Stimulated activated CD4-positive, alpha-beta T cell treated with anti-CD3 and anti-CD28 coated beads, Interleukin-4, amount 100 ng/mL, for 4 hours (primary cell): ENCODE data around the gene FITM2.
"Not testable (repeated sequence)": the region's sequence is repeated elsewhere in the genome, so short reads cannot be mapped to it uniquely, and the experiment has no call there.

Source experiments
- DNase-seq, 2 experiments: peaks; one replicate each; pipeline ENCODE4 v3.0.0-alpha.2; 2020

Gene FITM2

GRCh38 chr20:44331201-44331600 lies 20.2 kb upstream of the FITM2 start:
- no peak for DNase-seq

- DNase-seq = no peak
These were observed 17.4 kb upstream of the FITM2 start for GRCh38 chr20:44328428-44328827.

DNA sequence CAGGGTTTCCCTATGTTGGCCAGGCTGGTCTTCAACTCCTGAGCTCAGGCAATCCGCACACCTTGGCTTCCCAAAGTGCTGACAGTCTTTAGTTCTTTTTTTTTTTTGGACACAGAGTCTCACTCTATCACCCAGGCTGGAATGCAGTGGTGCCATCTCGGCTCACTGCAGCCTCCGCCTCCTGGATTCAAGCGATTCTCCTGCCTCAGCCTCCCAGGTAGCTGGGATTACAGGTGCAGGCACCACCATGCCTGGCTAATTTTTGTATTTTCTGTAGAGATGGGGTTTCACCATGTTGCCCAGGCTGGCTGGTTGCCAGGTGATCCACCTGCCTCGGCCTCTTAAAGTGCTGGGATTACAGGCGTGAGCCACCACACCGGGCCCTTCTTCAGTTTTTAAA lies 16.7 kb upstream of the FITM2 start:
- not testable (repeated sequence) for DNase-seq

GRCh38 chr20:44326391-44327159 lies 15.6 kb upstream of the FITM2 start:
- DNase-seq = peak; percentile 8 to 40

DNA sequence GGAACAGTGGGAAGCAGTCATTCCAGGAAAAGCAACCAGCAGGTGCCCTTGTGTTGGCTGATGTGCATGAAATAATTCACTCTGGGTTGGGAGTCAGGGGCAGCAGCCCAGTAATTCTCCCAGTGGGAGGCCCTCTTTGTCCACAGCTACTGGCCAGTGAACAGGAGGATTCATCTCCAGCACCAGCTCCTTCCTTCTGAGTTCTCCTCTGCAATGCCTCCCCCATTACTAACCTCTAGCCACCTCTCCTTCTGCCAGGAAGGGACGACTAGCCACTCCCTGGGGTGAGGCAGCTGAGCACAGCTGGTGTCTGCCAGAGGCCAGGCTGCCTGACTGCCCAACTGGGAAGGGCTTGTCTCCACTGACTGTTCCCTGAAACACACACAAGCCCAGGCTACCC lies 13.3 kb upstream of the FITM2 start:
- DNase-seq = no peak

- no peak for DNase-seq
These were observed 8.9 kb upstream of the FITM2 start for GRCh38 chr20:44319839-44320422.

- no peak for DNase-seq
These were observed 3.9 kb upstream of the FITM2 start for GRCh38 chr20:44314870-44315269.

DNA sequence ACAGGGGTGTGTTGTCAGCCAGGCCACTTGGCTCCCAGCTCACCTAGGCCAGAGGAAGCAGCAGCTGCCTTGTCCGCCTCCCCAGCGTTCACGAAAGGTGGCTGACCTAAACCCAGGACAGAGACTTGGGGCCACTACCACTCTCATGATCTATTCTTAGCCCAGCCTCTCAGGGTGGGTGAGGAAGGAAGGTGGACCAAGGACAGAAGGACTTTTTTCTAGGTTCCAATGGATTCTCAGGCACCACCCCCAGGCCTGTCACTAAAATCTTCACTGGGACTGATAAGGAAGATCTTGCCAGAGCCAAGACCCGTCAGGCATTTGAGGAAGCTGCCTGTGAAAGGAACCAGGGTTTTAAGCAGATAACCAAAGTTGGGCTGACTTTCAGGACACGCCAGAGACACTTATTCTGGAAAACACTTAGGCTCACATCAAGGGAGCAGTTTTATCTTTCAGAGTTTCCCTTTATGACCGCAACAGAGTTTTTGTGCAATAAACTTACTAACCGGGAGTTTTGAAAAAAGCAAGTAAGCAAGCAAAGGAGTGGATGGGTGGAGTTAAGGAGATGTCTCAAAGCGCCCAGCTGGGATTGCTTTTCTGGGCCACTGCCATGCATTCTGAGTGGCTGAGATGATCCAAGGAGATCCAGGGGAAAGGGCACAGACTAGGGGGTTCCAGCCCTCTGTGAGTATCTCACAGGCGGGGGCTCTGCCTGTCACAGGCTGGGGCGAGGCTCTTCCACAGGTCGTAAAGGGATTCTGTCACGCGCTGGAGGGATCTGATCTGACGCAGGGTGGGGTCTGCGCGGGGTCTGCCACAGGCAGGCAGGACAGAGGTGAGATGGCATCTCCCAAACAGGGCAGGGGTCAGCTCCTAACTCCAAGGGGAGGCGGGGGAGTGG lies 989 bp downstream of the FITM2 start:
- no peak for DNase-seq

- DNase-seq = no peak
These were observed 4.1 kb downstream of the FITM2 start for GRCh38 chr20:44306927-44307326.

DNA sequence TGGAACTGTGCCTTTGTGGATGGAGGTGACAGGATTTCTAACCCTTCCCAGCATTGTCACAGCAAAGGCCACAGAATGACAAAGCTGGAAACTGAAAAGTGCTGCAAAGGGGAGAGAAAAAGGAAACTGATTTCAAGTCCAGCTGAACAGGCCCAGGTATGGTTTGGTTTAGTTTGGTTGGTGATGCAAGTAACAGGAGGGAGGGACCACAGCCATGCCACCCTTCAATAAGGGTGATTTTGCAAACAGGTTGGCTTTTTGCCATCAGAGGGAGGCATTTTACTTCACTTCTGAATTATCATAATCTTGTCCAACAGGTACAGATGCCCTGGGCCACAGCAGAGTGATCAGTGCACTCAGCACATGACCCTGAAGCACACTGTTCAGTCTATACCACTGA lies 6.6 kb downstream of the FITM2 start:
- no peak for DNase-seq

- DNase-seq = no peak
These were observed 8.3 kb downstream of the FITM2 start for GRCh38 chr20:44302736-44303135.

- no peak for DNase-seq
These were observed 8.9 kb downstream of the FITM2 start for GRCh38 chr20:44302026-44302669.

GRCh38 chr20:44301285-44301684 lies 9.7 kb downstream of the FITM2 start:
- DNase-seq = no peak

GRCh38 chr20:44299011-44299535 lies 11.9 kb downstream of the FITM2 start:
- DNase-seq = not testable (repeated sequence)

GRCh38 chr20:44297721-44298120 lies 13.3 kb downstream of the FITM2 start:
- DNase-seq = no peak

GRCh38 chr20:44296011-44296410 lies 15.0 kb downstream of the FITM2 start:
- DNase-seq = no peak

DNA sequence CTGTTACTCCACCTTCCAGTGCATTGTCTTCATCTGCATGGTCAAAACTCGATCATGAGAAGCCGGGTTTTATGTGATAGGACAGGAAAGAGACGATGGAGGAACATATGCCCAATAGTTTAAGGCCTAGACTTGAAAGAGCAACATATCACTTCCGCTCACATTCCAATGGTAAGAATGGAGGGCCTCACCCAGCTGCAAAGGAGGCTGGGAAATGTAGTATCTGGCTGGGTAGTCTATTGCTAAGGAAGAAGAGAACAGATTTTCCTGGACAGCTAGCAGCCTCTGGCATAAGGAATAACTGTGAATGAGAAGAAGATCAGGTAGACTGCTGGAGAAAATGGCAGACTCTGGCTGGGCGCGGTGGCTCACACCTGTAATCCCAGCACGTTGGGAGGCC lies 19.2 kb downstream of the FITM2 start:
- DNase-seq = no peak

GRCh38 chr20:44288252-44288651 lies 22.8 kb downstream of the FITM2 start:
- DNase-seq = no peak

GRCh38 chr20:44287272-44288097 lies 23.5 kb downstream of the FITM2 start:
- no peak for DNase-seq

DNA sequence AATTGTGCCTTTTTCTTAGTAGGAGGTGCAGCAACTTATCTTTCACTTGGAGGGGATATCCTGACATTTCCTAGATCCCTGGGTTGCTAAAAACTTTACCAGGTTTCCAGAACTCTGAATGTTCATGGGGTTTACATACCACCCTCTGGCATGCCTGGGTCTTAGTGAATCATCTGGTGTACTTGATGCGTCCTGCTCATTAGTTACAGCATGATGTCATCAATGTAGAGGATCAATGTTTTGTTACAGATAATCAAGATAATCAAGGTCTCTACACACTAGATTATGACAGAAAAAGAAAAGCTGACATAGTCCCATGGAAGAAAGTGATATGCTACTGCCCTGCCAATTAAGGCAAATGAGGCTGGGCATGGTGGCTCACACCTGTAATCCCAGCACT lies 27.0 kb downstream of the FITM2 start:
- no peak for DNase-seq

GRCh38 chr20:44282192-44282591 lies 28.8 kb downstream of the FITM2 start:
- no peak for DNase-seq

GRCh38 chr20:44280387-44280786 lies 30.6 kb downstream of the FITM2 start:
- DNase-seq = no peak
